Thoracic aorta (tissue), 2 donors: Measurements from ENCODE around the gene IL13RA1. TPM values are rescaled to one million over a fixed set of nuclear protein-coding genes. Genes with fewer than 3 reads are reported as not detected.

Source experiments
- ATAC-seq: fragments of 150-250 bp; one replicate; pipeline ENCODE4 v1.8.0; 2017; ENCODE audit warnings: low read depth; ENCODE audit not compliant: insufficient number of reproducible peaks, low FRiP score
- DNase-seq: peaks from one replicate; pipeline ENCODE4 v3.0.0-alpha.2; 2020; ENCODE audit warnings: low spot score
- H3K27ac ChIP-seq, 2 donors: fragments of 200-600 bp; sonication (generic); 1 replicate in 1 of 2; 2 replicates in 1 of 2; pipeline ENCODE4 v1.5.1; 2016; ENCODE audit warnings: mild to moderate bottlenecking in 2 of 2, moderate library complexity in 2 of 2
- H3K27me3 ChIP-seq: fragments of 200-600 bp; sonication (generic); replicated peaks from 2 replicates; pipeline ENCODE4 v1.6.0; 2016; ENCODE audit warnings: mild to moderate bottlenecking; ENCODE audit not compliant: insufficient read depth
- H3K36me3 ChIP-seq: fragments of 200-600 bp; sonication (generic); one replicate; pipeline ENCODE4 v1.5.1; 2016
- H3K4me1 ChIP-seq, 2 donors: fragments of 200-600 bp; sonication (generic); 1 replicate in 1 of 2; 2 replicates in 1 of 2; pipeline versions ENCODE4 v1.5.1 to v1.6.0; 2016; ENCODE audit warnings: low read depth in 2 of 2, mild to moderate bottlenecking in 1 of 2; ENCODE audit not compliant: control insufficient read depth in 1 of 2
- H3K4me3 ChIP-seq: fragments of 200-600 bp; sonication (generic); 2 replicates; pipeline ENCODE4 v1.5.1; 2016; ENCODE audit warnings: mild to moderate bottlenecking
- H3K9me3 ChIP-seq: fragments of 200-600 bp; sonication (generic); 2 replicates; pipeline ENCODE4 v1.5.1; 2016
- total RNA-seq, 2 donors: library from RNA; depleted of rRNA; stranded (reverse); fragments of >200 nt; gene quantifications; one replicate each; pipeline versions ENCODE4 v1.1.0 to v1.2.3, GENCODE V29; 2016
- TF ChIP-seq, protein P1 (sequence below): fragments of 200-600 bp; sonication (generic); IDR thresholded peaks from one replicate; pipeline ENCODE4 v1.5.1; 2019; ENCODE audit warnings: antibody characterized with exemption

The IL13RA1 gene
- total RNA-seq, 2 donors from 2014 or later: 109 to 110 TPM

GRCh38 chrX:118772051-118772450 is 44.6 kb downstream of the IL13RA1 start:
- H3K27ac ChIP-seq: no peak overlapping the region
- DNase-seq (no peak), ATAC-seq (no peak)
- H3K36me3 ChIP-seq: peaks cover 8% of the 10 kb centered on the region
- H3K9me3 ChIP-seq: no peaks in the 10 kb centered on the region
- TF ChIP-seq, protein P1, sequence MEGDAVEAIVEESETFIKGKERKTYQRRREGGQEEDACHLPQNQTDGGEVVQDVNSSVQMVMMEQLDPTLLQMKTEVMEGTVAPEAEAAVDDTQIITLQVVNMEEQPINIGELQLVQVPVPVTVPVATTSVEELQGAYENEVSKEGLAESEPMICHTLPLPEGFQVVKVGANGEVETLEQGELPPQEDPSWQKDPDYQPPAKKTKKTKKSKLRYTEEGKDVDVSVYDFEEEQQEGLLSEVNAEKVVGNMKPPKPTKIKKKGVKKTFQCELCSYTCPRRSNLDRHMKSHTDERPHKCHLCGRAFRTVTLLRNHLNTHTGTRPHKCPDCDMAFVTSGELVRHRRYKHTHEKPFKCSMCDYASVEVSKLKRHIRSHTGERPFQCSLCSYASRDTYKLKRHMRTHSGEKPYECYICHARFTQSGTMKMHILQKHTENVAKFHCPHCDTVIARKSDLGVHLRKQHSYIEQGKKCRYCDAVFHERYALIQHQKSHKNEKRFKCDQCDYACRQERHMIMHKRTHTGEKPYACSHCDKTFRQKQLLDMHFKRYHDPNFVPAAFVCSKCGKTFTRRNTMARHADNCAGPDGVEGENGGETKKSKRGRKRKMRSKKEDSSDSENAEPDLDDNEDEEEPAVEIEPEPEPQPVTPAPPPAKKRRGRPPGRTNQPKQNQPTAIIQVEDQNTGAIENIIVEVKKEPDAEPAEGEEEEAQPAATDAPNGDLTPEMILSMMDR: no peak
- no peak overlapping the region for H3K4me3 ChIP-seq
- no peaks in the 10 kb centered on the region for H3K4me1 ChIP-seq
- H3K27me3 ChIP-seq: no peaks in the 10 kb centered on the region

- Histone ChIP-seq H3K36me3 (no peaks in the 10 kb centered on the region), H3K4me3 (no peak overlapping the region), H3K4me1 (no peaks in the 10 kb centered on the region), H3K27ac (no peak overlapping the region), H3K27me3 (no peaks in the 10 kb centered on the region), H3K9me3 (no peaks in the 10 kb centered on the region)
- TF ChIP-seq, protein P1: no peak
- DNase-seq (no peak), ATAC-seq (no peak)
Observed at GRCh38 chrX:118773782-118774181, 46.4 kb downstream of the IL13RA1 start.

DNA sequence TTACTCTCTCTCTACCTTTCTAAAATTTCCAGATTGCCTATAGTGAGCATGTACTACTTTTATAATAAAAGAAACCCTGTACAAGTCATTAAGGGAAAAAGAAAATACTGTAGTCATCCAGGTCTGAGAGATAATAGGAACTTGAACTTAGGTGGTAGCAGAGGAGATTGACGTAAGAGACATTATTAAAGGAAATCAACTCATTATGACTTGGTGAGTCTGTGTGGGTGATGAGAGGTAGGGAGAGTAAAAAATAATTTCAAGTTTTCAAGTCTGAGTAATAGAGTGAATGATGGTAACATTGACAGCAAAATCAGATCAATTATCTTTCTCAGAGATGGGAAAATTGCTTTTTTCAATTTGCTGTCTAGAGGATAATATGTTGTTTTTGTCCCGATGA is 52.2 kb downstream of the IL13RA1 start:
- Histone ChIP-seq H3K4me1 (no peaks in the 10 kb centered on the region), H3K27ac (no peak overlapping the region), H3K27me3 (no peaks in the 10 kb centered on the region), H3K9me3 (no peaks in the 10 kb centered on the region), H3K36me3 (no peaks in the 10 kb centered on the region), H3K4me3 (no peak overlapping the region)
- ATAC-seq (no peak), DNase-seq (no peak)
- TF ChIP-seq, protein P1: no peak

GRCh38 chrX:118780509-118780908 is 53.1 kb downstream of the IL13RA1 start:
- H3K4me3 ChIP-seq: no peak overlapping the region
- TF ChIP-seq, protein P1: no peak

GRCh38 chrX:118780911-118781310 is 53.5 kb downstream of the IL13RA1 start:
- no peaks in the 10 kb centered on the region for H3K36me3 ChIP-seq
- H3K4me3 ChIP-seq: no peak overlapping the region
- H3K9me3 ChIP-seq: no peaks in the 10 kb centered on the region
- no peak for DNase-seq
- H3K4me1 ChIP-seq: no peaks in the 10 kb centered on the region
- H3K27me3 ChIP-seq: no peaks in the 10 kb centered on the region
- TF ChIP-seq, protein P1: no peak
- ATAC-seq: no peak
- H3K27ac ChIP-seq: peak overlapping the region in 1 of 2 donors; percentile 21

More at GRCh38 chrX:118780509-118780908, 53.1 kb downstream of the IL13RA1 start:
- H3K27ac ChIP-seq: peak overlapping the region in 1 of 2 donors; percentile 21
- ATAC-seq (no peak), DNase-seq (no peak)
- H3K36me3 ChIP-seq: no peaks in the 10 kb centered on the region
- no peaks in the 10 kb centered on the region for H3K4me1 ChIP-seq
- no peaks in the 10 kb centered on the region for H3K27me3 ChIP-seq
- no peaks in the 10 kb centered on the region for H3K9me3 ChIP-seq
